SK-N-SH (cell line): Measurements from ENCODE around the gene RASA4B. TPM values are rescaled to one million over a fixed set of nuclear protein-coding genes. Genes with fewer than 3 reads are reported as not detected.

ENCODE experiments used
- CTCF ChIA-PET: fragments of 300-600, 350-600 bp; formaldehyde crosslinking; extraction: SDS; loops from one replicate; lab custom pipeline; 2021; lab: Yijun Ruan, JAX
- POLR2A ChIA-PET: fragments of 350-600 bp; sonication (Branson Sonifier 250); formaldehyde crosslinking; extraction: SDS; loops from one replicate; lab custom pipeline; 2020; ENCODE audit warnings: antibody characterized with exemption, inconsistent platforms; lab: Yijun Ruan, JAX
- DNase-seq: peaks from one replicate; pipeline ENCODE4 v3.0.0; 2012
- H2AFZ ChIP-seq: fragments of 200-600 bp; sonication (generic); 2 replicates; pipeline ENCODE4 v1.8.1; 2016; ENCODE audit warnings: antibody characterized with exemption, mild to moderate bottlenecking, low read depth
- H3F3A ChIP-seq: fragments of 200-600 bp; sonication (generic); replicated peaks from 2 replicates; pipeline ENCODE3; 2016; ENCODE audit warnings: antibody characterized with exemption, mild to moderate bottlenecking; ENCODE audit not compliant: insufficient read depth
- H3K27ac ChIP-seq, 2 experiments: fragments of 200-500 bp in 1 of 2; fragments of 200-600 bp in 1 of 2; sonication (Bioruptor generic) in 1 of 2; sonication (generic), shearing (Covaris generic) in 1 of 2; 2 replicates each; pipeline versions ENCODE4 v1.5.1 to v1.6.1; 2014 to 2016; ENCODE audit warnings: low read depth in 2 of 2, inconsistent platforms in 1 of 2, low read length in 1 of 2, mild to moderate bottlenecking in 1 of 2, mixed read lengths in 1 of 2
- H3K27me3 ChIP-seq: fragments of 200-600 bp; sonication (generic), shearing (Covaris generic); 2 replicates; pipeline ENCODE4 v1.6.1; 2016; ENCODE audit warnings: mixed run types; ENCODE audit not compliant: insufficient read depth
- H3K36me3 ChIP-seq, 2 experiments: fragments of 200-500 bp in 1 of 2; fragments of 200-600 bp in 1 of 2; sonication (Bioruptor generic) in 1 of 2; sonication (generic) in 1 of 2; replicated peaks in 1 of 2; 2 replicates each; pipeline versions ENCODE3 to v1.5.1; 2014 to 2016; ENCODE audit warnings: low read length in 1 of 2, mild to moderate bottlenecking in 1 of 2; ENCODE audit not compliant: insufficient read depth in 2 of 2, control insufficient read depth in 1 of 2
- H3K4me1 ChIP-seq, 2 experiments: fragments of 200-500 bp in 1 of 2; fragments of 200-600 bp in 1 of 2; sonication (Bioruptor generic) in 1 of 2; sonication (generic), shearing (Covaris generic) in 1 of 2; 2 replicates each; pipeline versions ENCODE4 v1.5.1 to v1.6.1; 2014 to 2016; ENCODE audit warnings: low read depth in 1 of 2, low read length in 1 of 2, mixed run types in 1 of 2; ENCODE audit not compliant: insufficient read depth in 2 of 2, control insufficient read depth in 1 of 2
- H3K4me2 ChIP-seq: fragments of 200-600 bp; sonication (generic), shearing (Covaris generic); 2 replicates; pipeline ENCODE4 v1.6.1; 2017; ENCODE audit warnings: mixed run types
- H3K4me3 ChIP-seq, 2 experiments: fragments of 200-500 bp in 1 of 2; fragments of 200-600 bp in 1 of 2; sonication (Bioruptor generic) in 1 of 2; sonication (generic), shearing (Covaris generic) in 1 of 2; 2 replicates each; pipeline versions ENCODE4 v1.5.1 to v1.8.1; 2014 to 2016; ENCODE audit warnings: low read depth in 2 of 2, inconsistent platforms in 1 of 2, low read length in 1 of 2, mild to moderate bottlenecking in 1 of 2, mixed read lengths in 1 of 2, moderate library complexity in 1 of 2
- H3K79me2 ChIP-seq: fragments of 200-600 bp; sonication (generic); 2 replicates; pipeline ENCODE4 v1.8.1; 2017; ENCODE audit warnings: mild to moderate bottlenecking; ENCODE audit not compliant: insufficient read depth
- H3K9ac ChIP-seq: fragments of 200-600 bp; sonication (generic); 2 replicates; pipeline ENCODE4 v1.6.1; 2017; ENCODE audit warnings: mixed run types
- H3K9me2 ChIP-seq: fragments of 200-600 bp; sonication (generic); 2 replicates; pipeline ENCODE4 v1.6.1; 2017; ENCODE audit warnings: mixed run types
- H3K9me3 ChIP-seq: fragments of 200-600 bp; sonication (generic); 2 replicates; pipeline ENCODE4 v1.6.1; 2017; ENCODE audit warnings: mixed run types, mild to moderate bottlenecking, moderate library complexity
- H4K20me1 ChIP-seq: fragments of 200-600 bp; sonication (generic); 2 replicates; pipeline ENCODE4 v1.6.1; 2017; ENCODE audit warnings: mild to moderate bottlenecking, mixed run types; ENCODE audit not compliant: insufficient read depth
- ELF1 ChIP-seq: IDR thresholded peaks from 2 replicates; pipeline ENCODE4 v1.4.0; 2012
- EP300 ChIP-seq, 2 experiments: IDR thresholded peaks; 2 replicates each; pipeline versions ENCODE4 v1.4.0 to v1.6.1; 2012; ENCODE audit warnings: borderline replicate concordance in 1 of 2, low read depth in 1 of 2, low read length in 1 of 2
- FOXJ3 ChIP-seq: sonication (generic); formaldehyde crosslinking; IDR thresholded peaks from 2 replicates; pipeline ENCODE4 v1.5.1; 2020; ENCODE audit warnings: mild to moderate bottlenecking, missing genetic modification reagents
- GABPA ChIP-seq: IDR thresholded peaks from 2 replicates; pipeline ENCODE4 v1.4.0; 2012; ENCODE audit warnings: low read depth, mild to moderate bottlenecking
- GATA2 ChIP-seq: sonication (generic); formaldehyde crosslinking; IDR thresholded peaks from 2 replicates; pipeline ENCODE4 v1.5.0; 2020; ENCODE audit warnings: mild to moderate bottlenecking, missing genetic modification reagents
- MXI1 ChIP-seq: IDR thresholded peaks from 2 replicates; pipeline ENCODE4 v1.6.1; 2012; ENCODE audit warnings: mild to moderate bottlenecking, low read depth, low read length, improper control_type of control experiment
- NFIC ChIP-seq: IDR thresholded peaks from 2 replicates; pipeline ENCODE4 v1.4.0; 2012; ENCODE audit warnings: borderline replicate concordance
- POLR2AphosphoS5 ChIP-seq: IDR thresholded peaks from 2 replicates; pipeline ENCODE4 v1.6.1; 2012; ENCODE audit warnings: low read depth, low read length
- RAD21 ChIP-seq: IDR thresholded peaks from 2 replicates; pipeline ENCODE4 v1.6.1; 2012; ENCODE audit warnings: mild to moderate bottlenecking, low read length
- RCOR1 ChIP-seq: fragments of 150-350 bp; IDR thresholded peaks from 2 replicates; pipeline ENCODE4 v1.6.1; 2017; ENCODE audit warnings: antibody characterized with exemption, low read length
- RFX5 ChIP-seq: IDR thresholded peaks from 2 replicates; pipeline ENCODE4 v1.6.1; 2012; ENCODE audit warnings: mild to moderate bottlenecking, improper control_type of control experiment, low read length
- RXRA ChIP-seq: IDR thresholded peaks from 2 replicates; pipeline ENCODE4 v1.4.0; 2012; ENCODE audit warnings: low read depth, mild to moderate bottlenecking, borderline replicate concordance
- SIN3A ChIP-seq: IDR thresholded peaks from 2 replicates; pipeline ENCODE4 v1.6.1; 2012; ENCODE audit warnings: low read depth, mild to moderate bottlenecking, low read length, moderate library complexity, borderline replicate concordance
- TAF1 ChIP-seq: IDR thresholded peaks from 2 replicates; pipeline ENCODE4 v1.6.1; 2012; ENCODE audit warnings: low read depth, mild to moderate bottlenecking, low read length, moderate library complexity, borderline replicate concordance
- TCF12 ChIP-seq: IDR thresholded peaks from 2 replicates; pipeline ENCODE4 v1.4.0; 2012
- TEAD4 ChIP-seq: IDR thresholded peaks from 2 replicates; pipeline ENCODE4 v1.4.0; 2012; ENCODE audit warnings: mild to moderate bottlenecking, borderline replicate concordance; ENCODE audit not compliant: insufficient read depth
- YY1 ChIP-seq: IDR thresholded peaks from 2 replicates; pipeline ENCODE4 v1.4.0; 2012; ENCODE audit warnings: low read depth, mild to moderate bottlenecking
- WGBS: methylation state at CpG from one replicate; pipeline ENCODE4 v1.1.6; 2017; ENCODE audit warnings: low lambda C conversion rate; 5-methylcytosine and 5-hydroxymethylcytosine counted together
- polyA plus RNA-seq, 3 experiments: library from polyadenylated mRNA; depleted of rRNA; stranded (reverse); fragments of >200 nt; gene quantifications; 2 replicates each; pipeline ENCODE4 v1.2.3, GENCODE V29; 2012
- TF ChIP-seq, protein P1 (sequence below): IDR thresholded peaks from 2 replicates; pipeline ENCODE4 v1.4.0; 2012; ENCODE audit warnings: low read depth
- TF ChIP-seq, protein P2 (sequence below): fragments of 150-350 bp; IDR thresholded peaks from 2 replicates; pipeline ENCODE4 v1.6.1; 2017; ENCODE audit warnings: antibody characterized with exemption, low read length, low read depth, borderline replicate concordance
- TF ChIP-seq, protein P3 (sequence below): IDR thresholded peaks from 2 replicates; pipeline ENCODE4 v1.4.0; 2012; ENCODE audit warnings: low read depth, borderline replicate concordance
- TF ChIP-seq, protein P4 (sequence below): fragments of 200-600 bp; sonication (generic); IDR thresholded peaks from 2 replicates; pipeline ENCODE4 v1.6.1; 2017; ENCODE audit warnings: antibody characterized with exemption, mild to moderate bottlenecking, moderate library complexity

The RASA4B gene
- polyA plus RNA-seq, 1 of the 3 experiments (the other 2 are of a cell fraction), result 19.5 TPM

- H3K79me2 ChIP-seq, result peaks cover 49% of the 10 kb centered on the region
- peaks cover 5% of the 10 kb centered on the region for H3F3A ChIP-seq
- POLR2A ChIA-PET, result interaction anchor here (1.2 to 2.6 kb wide), 4 partner anchors 11 to 181 kb away, joined by 3 to 12 read pairs (median 4); no protein-coding TSS in a partner anchor
- 95% methylated on average over 7 of the region's 7 CpGs for WGBS
- no peaks in the 10 kb centered on the region for H3K27me3 ChIP-seq
- peaks cover 23 to 31% of the 10 kb centered on the region in 2 experiments for H3K36me3 ChIP-seq
- H2AFZ ChIP-seq, result no peak overlapping the region
- no peak for TF ChIP-seq GABPA
- no peak for TF ChIP-seq SIN3A
- TF ChIP-seq MXI1, result no peak
- no peak for TF ChIP-seq NFIC
- TF ChIP-seq RAD21, result no peak
- no peak for TF ChIP-seq RCOR1
- TF ChIP-seq RFX5, result no peak
- TF ChIP-seq POLR2AphosphoS5, result no peak
- no peak for DNase-seq
- CTCF ChIA-PET, result interaction anchor here (0.8 to 3.6 kb wide), 9 partner anchors 10 to 187 kb away, joined by 3 to 19 read pairs (median 5); no protein-coding TSS in a partner anchor
- H3K9ac ChIP-seq, result peak overlapping the region; percentile 90; the same call in 1 of the 2 replicates
- H3K4me3 ChIP-seq, result peak overlapping the region; percentile 86 to 99
- H3K9me2 ChIP-seq, result no peaks in the 10 kb centered on the region
- H3K9me3 ChIP-seq, result no peaks in the 10 kb centered on the region
- H3K4me2 ChIP-seq, result peak overlapping the region; percentile 89
- no peak overlapping the region for H3K27ac ChIP-seq
- H4K20me1 ChIP-seq, result peaks cover 4% of the 10 kb centered on the region; the same call in 1 of the 2 replicates
- H3K4me1 ChIP-seq, result peaks cover 5 to 11% of the 10 kb centered on the region in 2 experiments; a peak in 2 of 4 replicates
These were observed 51.5 kb downstream of the RASA4B start for GRCh38 chr7:102466097-102466496.

DNA sequence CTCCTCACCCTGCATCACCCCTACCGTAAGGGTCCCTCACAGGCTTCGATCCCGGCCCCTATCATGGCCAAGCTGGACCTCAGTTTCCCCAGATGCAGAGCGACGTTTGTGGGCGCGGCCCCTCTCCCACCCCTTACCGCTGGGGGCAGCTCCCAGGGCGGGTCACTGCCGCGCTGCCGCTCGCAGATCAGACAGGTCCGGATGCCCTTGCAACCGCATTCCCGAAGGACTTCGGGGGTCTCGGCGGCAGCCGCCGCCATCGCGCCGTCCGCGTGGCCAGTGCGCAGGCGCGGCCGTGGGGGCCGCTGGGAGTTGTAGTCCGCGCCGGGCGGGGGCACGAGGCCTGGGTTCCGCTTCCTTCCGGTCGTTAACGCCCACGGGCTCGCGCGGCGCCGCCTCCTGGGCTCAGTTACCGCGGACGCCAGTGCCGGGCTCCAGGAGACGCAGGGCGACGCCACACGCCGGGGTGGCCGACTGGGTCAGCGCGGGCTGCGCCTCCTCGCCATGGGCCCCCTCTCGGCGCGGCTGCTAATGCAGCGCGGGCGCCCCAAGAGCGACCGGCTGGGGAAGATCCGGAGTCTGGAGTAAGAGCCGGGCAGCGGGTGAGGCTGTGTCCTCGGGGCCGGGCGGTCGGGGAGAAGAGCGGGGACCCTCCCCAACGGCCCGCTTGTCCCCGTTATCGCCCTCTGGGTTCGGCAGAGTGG lies 52.8 kb downstream of the RASA4B start, which contains the start of the genes ALKBH4 and LRWD1:
TSS of gene ALKBH4 (minus strand) at position 287 of the 704 bp plus-strand sequence. CDS start at position 260, 27 bp downstream.
TSS of gene LRWD1 (plus strand) at position 408 of the 704 bp plus-strand sequence. CDS start at position 505, 97 bp downstream.
- CTCF ChIA-PET, result interaction anchor here (0.9 to 3.6 kb wide), 12 partner anchors 8 to 185 kb away, joined by 3 to 19 read pairs (median 5); no protein-coding TSS in a partner anchor
- POLR2A ChIA-PET, result interaction anchor here (0.9 to 2.6 kb wide), 5 partner anchors 10 to 69 kb away, joined by 3 to 12 read pairs (median 5); partner anchors contain the start of gene PRKRIP1
- Histone ChIP-seq H3K9ac (peak within 1 kb of the TSS; percentile 90), H3K4me3 (peak within 1 kb of the TSS; percentile 86 to 99), H3K4me2 (peak within 1 kb of the TSS; percentile 89), H3K9me3 (no peaks in the 10 kb centered on the region), H3K79me2 (peaks cover 49% of the 10 kb centered on the region), H4K20me1 (peaks cover 4% of the 10 kb centered on the region; the same call in 1 of the 2 replicates), H3K9me2 (no peaks in the 10 kb centered on the region), H2AFZ (peak within 1 kb of the TSS; percentile 99), H3K27me3 (no peaks in the 10 kb centered on the region), H3K4me1 (peaks cover 5 to 11% of the 10 kb centered on the region in 2 experiments; a peak in 2 of 4 replicates), H3F3A (peaks cover 5% of the 10 kb centered on the region), H3K36me3 (peaks cover 12 to 23% of the 10 kb centered on the region in 2 experiments), H3K27ac (peak within 1 kb of the TSS; percentile 67 to 79)
- WGBS, result under 1% methylated on average over 52 of the region's 81 CpGs
- DNase-seq, result peak; percentile 100
- TF ChIP-seq RFX5, result no peak
- no peak for TF ChIP-seq GATA2
- peak; percentile 90 for TF ChIP-seq GABPA
- TF ChIP-seq NFIC, result no peak
- peak; percentile 91 for TF ChIP-seq TAF1
- no peak for TF ChIP-seq RXRA
- TF ChIP-seq TEAD4, result 0 out of 2 replicates have a peak, but pooled peaks have one; percentile 18
- no peak; the same call in 1 of the 2 replicates for TF ChIP-seq TCF12
- TF ChIP-seq, protein P1, sequence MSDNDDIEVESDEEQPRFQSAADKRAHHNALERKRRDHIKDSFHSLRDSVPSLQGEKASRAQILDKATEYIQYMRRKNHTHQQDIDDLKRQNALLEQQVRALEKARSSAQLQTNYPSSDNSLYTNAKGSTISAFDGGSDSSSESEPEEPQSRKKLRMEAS, result peak; percentile 92
- TF ChIP-seq, protein P2, sequence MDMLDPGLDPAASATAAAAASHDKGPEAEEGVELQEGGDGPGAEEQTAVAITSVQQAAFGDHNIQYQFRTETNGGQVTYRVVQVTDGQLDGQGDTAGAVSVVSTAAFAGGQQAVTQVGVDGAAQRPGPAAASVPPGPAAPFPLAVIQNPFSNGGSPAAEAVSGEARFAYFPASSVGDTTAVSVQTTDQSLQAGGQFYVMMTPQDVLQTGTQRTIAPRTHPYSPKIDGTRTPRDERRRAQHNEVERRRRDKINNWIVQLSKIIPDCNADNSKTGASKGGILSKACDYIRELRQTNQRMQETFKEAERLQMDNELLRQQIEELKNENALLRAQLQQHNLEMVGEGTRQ, result 0 out of 2 replicates have a peak, but pooled peaks have one; percentile 5
- TF ChIP-seq, protein P3, sequence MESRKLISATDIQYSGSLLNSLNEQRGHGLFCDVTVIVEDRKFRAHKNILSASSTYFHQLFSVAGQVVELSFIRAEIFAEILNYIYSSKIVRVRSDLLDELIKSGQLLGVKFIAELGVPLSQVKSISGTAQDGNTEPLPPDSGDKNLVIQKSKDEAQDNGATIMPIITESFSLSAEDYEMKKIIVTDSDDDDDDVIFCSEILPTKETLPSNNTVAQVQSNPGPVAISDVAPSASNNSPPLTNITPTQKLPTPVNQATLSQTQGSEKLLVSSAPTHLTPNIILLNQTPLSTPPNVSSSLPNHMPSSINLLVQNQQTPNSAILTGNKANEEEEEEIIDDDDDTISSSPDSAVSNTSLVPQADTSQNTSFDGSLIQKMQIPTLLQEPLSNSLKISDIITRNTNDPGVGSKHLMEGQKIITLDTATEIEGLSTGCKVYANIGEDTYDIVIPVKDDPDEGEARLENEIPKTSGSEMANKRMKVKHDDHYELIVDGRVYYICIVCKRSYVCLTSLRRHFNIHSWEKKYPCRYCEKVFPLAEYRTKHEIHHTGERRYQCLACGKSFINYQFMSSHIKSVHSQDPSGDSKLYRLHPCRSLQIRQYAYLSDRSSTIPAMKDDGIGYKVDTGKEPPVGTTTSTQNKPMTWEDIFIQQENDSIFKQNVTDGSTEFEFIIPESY, result no peak
- peak; percentile 93 for TF ChIP-seq YY1
- TF ChIP-seq FOXJ3, result no peak
- TF ChIP-seq, protein P4, sequence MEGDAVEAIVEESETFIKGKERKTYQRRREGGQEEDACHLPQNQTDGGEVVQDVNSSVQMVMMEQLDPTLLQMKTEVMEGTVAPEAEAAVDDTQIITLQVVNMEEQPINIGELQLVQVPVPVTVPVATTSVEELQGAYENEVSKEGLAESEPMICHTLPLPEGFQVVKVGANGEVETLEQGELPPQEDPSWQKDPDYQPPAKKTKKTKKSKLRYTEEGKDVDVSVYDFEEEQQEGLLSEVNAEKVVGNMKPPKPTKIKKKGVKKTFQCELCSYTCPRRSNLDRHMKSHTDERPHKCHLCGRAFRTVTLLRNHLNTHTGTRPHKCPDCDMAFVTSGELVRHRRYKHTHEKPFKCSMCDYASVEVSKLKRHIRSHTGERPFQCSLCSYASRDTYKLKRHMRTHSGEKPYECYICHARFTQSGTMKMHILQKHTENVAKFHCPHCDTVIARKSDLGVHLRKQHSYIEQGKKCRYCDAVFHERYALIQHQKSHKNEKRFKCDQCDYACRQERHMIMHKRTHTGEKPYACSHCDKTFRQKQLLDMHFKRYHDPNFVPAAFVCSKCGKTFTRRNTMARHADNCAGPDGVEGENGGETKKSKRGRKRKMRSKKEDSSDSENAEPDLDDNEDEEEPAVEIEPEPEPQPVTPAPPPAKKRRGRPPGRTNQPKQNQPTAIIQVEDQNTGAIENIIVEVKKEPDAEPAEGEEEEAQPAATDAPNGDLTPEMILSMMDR, result peak; percentile 16; the same call in 1 of the 2 replicates
- TF ChIP-seq EP300 (IDR thresholded peaks at IDR 0.05; ENCODE audit: borderline replicate concordance in 1 of 2, low read depth in 1 of 2, low read length in 1 of 2), result no peak; a peak in 2 of 4 replicates
- peak; percentile 94 for TF ChIP-seq ELF1
- TF ChIP-seq SIN3A, result peak; percentile 94
- peak; percentile 95 for TF ChIP-seq MXI1
